Endodermal cell (in vitro differentiated cells): ENCODE measurements around the gene ASPA. TPM values are rescaled to one million over a fixed set of nuclear protein-coding genes. Genes with fewer than 3 reads are reported as not detected.
A peak's percentile ranks its signal among the peaks of the same experiment; 100 is the strongest.

Experiments used
- DNase-seq: peaks from one replicate; pipeline ENCODE4 v3.0.0-alpha.2; 2017
- H3K27ac ChIP-seq: 2 replicates; pipeline ENCODE4 v1.5.1; 2013; ENCODE audit warnings: mild to moderate bottlenecking, low read depth, low read length, moderate library complexity
- H3K27me3 ChIP-seq: 2 replicates; pipeline ENCODE4 v1.6.1; 2013; ENCODE audit warnings: mild to moderate bottlenecking, low read length, moderate library complexity; ENCODE audit not compliant: insufficient read depth, control insufficient read depth, poor library complexity, severe bottlenecking
- H3K36me3 ChIP-seq: 2 replicates; pipeline ENCODE4 v1.7.0; 2013; ENCODE audit warnings: mild to moderate bottlenecking, low read length, moderate library complexity; ENCODE audit not compliant: control insufficient read depth, insufficient read depth
- H3K4me1 ChIP-seq: one replicate; pipeline ENCODE4 v1.7.0; 2013; ENCODE audit warnings: low read length; ENCODE audit not compliant: control insufficient read depth, insufficient read depth
- H3K4me3 ChIP-seq: 2 replicates; pipeline ENCODE4 v1.5.1; 2013; ENCODE audit warnings: mild to moderate bottlenecking, low read length, moderate library complexity
- H3K9ac ChIP-seq: 2 replicates; pipeline ENCODE4 v1.6.1; 2013; ENCODE audit warnings: mild to moderate bottlenecking, low read length, moderate library complexity; ENCODE audit not compliant: poor library complexity, severe bottlenecking; ENCODE audit errors: extremely low read depth
- H3K9me3 ChIP-seq: 2 replicates; pipeline ENCODE4 v1.6.1; 2013; ENCODE audit warnings: mild to moderate bottlenecking, low read length, moderate library complexity; ENCODE audit not compliant: control insufficient read depth
- H3K27ac Mint-ChIP-seq: 2 replicates; pipeline ENCODE4 v1.8.0; 2020; ENCODE audit warnings: mixed read lengths
- H3K27me3 Mint-ChIP-seq: 2 replicates; pipeline ENCODE4 v1.8.0; 2021; ENCODE audit warnings: mild to moderate bottlenecking, mixed read lengths; ENCODE audit not compliant: insufficient read depth
- H3K36me3 Mint-ChIP-seq: 2 replicates; pipeline ENCODE4 v1.8.0; 2020; ENCODE audit warnings: low read depth, mixed read lengths
- H3K4me1 Mint-ChIP-seq: 2 replicates; pipeline ENCODE4 v1.8.0; 2020; ENCODE audit warnings: mixed read lengths
- H3K4me3 Mint-ChIP-seq: 2 replicates; pipeline ENCODE4 v1.8.0; 2020; ENCODE audit warnings: mild to moderate bottlenecking, moderate library complexity, mixed read lengths
- H3K9me3 Mint-ChIP-seq: 2 replicates; pipeline ENCODE4 v1.8.0; 2020; ENCODE audit warnings: mild to moderate bottlenecking, mixed read lengths
- WGBS, 2 experiments: methylation state at CpG; one replicate each; pipeline versions ENCODE4 v1.1.5 to v1.1.7; 2013; ENCODE audit warnings: missing lambda C conversion rate in 2 of 2, mixed read lengths in 1 of 2; ENCODE audit not compliant: insufficient coverage in 1 of 2, insufficient read length in 1 of 2; 5-methylcytosine and 5-hydroxymethylcytosine counted together
- total RNA-seq, 2 donors: library from RNA; stranded (reverse); fragmentation: NEBNext Ultra II Directional in 1 of 2; extraction: Animal tissue kit (Norgen Biotek cat#: 25700) in 1 of 2; gene quantifications; 2 replicates in 1 of 2; 3 replicates in 1 of 2; pipeline ENCODE4 v1.2.1, GENCODE V29; 2021
- TF ChIP-seq, protein P1 (sequence below): fragments of 200-600 bp; sonication (generic); conservative IDR thresholded peaks from 2 replicates; pipeline ENCODE4 v1.5.0; 2021; ENCODE audit warnings: antibody characterized with exemption, mild to moderate bottlenecking

The ASPA gene
- total RNA-seq, 2 donors from 2014 or later, result not detected

DNA sequence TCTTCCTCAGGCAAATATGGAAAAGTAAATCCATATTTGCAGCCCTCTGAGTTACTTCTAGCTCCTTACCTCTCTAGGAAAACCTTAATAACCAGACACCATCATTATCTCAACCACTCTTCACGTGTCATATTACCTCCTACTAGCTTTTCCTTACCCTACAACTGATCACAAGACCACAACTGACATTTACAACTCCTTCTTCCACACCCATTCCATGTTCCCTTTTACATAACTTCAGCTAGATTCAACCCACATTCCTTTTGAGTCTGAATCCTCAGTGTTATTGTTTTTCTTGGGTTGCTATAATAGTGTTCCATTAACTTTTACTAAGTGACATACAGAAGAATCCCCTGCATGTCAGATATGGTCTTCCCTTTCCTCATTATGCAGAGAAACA is 37.4 kb upstream of the ASPA start:
- H3K27ac Mint-ChIP-seq, result no peak overlapping the region
- 45 to 73% methylated on average over 1 of the region's 1 CpG for WGBS, 2 experiments
- no peaks in the 10 kb centered on the region for H3K36me3 Mint-ChIP-seq
- TF ChIP-seq, protein P1, sequence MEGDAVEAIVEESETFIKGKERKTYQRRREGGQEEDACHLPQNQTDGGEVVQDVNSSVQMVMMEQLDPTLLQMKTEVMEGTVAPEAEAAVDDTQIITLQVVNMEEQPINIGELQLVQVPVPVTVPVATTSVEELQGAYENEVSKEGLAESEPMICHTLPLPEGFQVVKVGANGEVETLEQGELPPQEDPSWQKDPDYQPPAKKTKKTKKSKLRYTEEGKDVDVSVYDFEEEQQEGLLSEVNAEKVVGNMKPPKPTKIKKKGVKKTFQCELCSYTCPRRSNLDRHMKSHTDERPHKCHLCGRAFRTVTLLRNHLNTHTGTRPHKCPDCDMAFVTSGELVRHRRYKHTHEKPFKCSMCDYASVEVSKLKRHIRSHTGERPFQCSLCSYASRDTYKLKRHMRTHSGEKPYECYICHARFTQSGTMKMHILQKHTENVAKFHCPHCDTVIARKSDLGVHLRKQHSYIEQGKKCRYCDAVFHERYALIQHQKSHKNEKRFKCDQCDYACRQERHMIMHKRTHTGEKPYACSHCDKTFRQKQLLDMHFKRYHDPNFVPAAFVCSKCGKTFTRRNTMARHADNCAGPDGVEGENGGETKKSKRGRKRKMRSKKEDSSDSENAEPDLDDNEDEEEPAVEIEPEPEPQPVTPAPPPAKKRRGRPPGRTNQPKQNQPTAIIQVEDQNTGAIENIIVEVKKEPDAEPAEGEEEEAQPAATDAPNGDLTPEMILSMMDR, result no peak
- Histone ChIP-seq H3K27ac (no peak overlapping the region), H3K36me3 (no peaks in the 10 kb centered on the region), H3K4me1 (no peaks in the 10 kb centered on the region), H3K27me3 (no peaks in the 10 kb centered on the region), H3K9me3 (no peaks in the 10 kb centered on the region), H3K4me3 (no peak overlapping the region), H3K9ac (no peak overlapping the region)
- H3K9me3 Mint-ChIP-seq, result peaks cover 3% of the 10 kb centered on the region
- no peaks in the 10 kb centered on the region for H3K27me3 Mint-ChIP-seq
- no peak overlapping the region for H3K4me3 Mint-ChIP-seq
- H3K4me1 Mint-ChIP-seq, result no peaks in the 10 kb centered on the region
- DNase-seq, result no peak

DNA sequence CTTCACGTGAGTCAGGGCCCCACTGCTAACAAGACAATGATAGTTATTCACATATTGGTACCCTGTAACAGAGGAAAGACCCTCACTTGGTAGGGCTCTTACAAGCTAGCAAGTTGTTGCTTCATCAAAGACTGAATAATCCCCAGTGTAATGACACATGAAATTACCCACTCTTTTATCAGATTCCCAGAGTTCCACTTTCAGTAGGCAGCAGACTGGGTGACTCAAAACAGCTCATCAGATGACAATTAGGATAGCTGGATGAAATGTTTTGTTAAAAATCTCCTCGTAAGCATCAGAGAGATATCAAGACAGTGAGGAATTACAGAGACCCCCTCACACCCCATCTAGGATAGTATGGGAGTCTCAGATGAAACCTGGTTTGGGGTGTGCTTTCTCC is 35.3 kb upstream of the ASPA start:
- no peak for DNase-seq
- no peak overlapping the region for H3K4me3 Mint-ChIP-seq
- H3K9me3 Mint-ChIP-seq, result no peaks in the 10 kb centered on the region
- H3K36me3 Mint-ChIP-seq, result no peaks in the 10 kb centered on the region
- H3K27me3 Mint-ChIP-seq, result peaks cover 2% of the 10 kb centered on the region
- no peak overlapping the region for H3K27ac Mint-ChIP-seq
- no peaks in the 10 kb centered on the region for H3K4me1 Mint-ChIP-seq
- Histone ChIP-seq H3K4me3 (no peak overlapping the region), H3K9ac (no peak overlapping the region), H3K9me3 (no peaks in the 10 kb centered on the region), H3K4me1 (no peaks in the 10 kb centered on the region), H3K27ac (no peak overlapping the region), H3K36me3 (no peaks in the 10 kb centered on the region), H3K27me3 (no peaks in the 10 kb centered on the region)
- TF ChIP-seq, protein P1, result no peak
- WGBS, 2 experiments, result 60 to 81% methylated on average over 1 of the region's 2 CpGs

DNA sequence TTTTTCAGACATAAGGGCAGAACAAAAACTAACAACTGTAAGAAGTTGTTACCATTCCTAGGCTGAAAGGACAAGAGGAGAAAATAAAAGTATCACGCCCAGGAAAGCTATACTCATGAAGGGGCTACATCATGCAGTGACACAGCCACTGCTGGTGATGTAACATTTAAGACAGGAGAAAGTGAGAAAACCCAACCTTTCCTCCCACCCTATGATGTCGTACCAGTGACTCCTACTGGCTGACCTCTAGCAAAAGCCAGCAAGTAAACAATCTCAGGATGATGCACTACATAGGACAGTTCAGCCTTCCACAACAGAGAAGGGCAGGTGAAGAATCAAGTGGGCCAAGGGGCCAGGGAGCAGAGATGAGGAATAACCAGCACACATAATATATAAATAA is 28.2 kb upstream of the ASPA start:
- peak; percentile 76 for DNase-seq

More for the DNA sequence above, 28.2 kb upstream of the ASPA start:
- Mint-ChIP-seq H3K4me1 (no peaks in the 10 kb centered on the region), H3K27ac (no peak overlapping the region), H3K27me3 (peaks cover 2% of the 10 kb centered on the region), H3K9me3 (no peaks in the 10 kb centered on the region), H3K4me3 (no peak overlapping the region), H3K36me3 (no peaks in the 10 kb centered on the region)
- Histone ChIP-seq H3K27me3 (no peaks in the 10 kb centered on the region), H3K4me1 (no peaks in the 10 kb centered on the region), H3K36me3 (no peaks in the 10 kb centered on the region), H3K9ac (no peak overlapping the region), H3K4me3 (no peak overlapping the region), H3K9me3 (no peaks in the 10 kb centered on the region), H3K27ac (no peak overlapping the region)
- TF ChIP-seq, protein P1, result peak; percentile 59
- 57 to 61% methylated on average over 2 of the region's 2 CpGs for WGBS, 2 experiments
